ENCODE data around the gene SMPD3.

DNA sequence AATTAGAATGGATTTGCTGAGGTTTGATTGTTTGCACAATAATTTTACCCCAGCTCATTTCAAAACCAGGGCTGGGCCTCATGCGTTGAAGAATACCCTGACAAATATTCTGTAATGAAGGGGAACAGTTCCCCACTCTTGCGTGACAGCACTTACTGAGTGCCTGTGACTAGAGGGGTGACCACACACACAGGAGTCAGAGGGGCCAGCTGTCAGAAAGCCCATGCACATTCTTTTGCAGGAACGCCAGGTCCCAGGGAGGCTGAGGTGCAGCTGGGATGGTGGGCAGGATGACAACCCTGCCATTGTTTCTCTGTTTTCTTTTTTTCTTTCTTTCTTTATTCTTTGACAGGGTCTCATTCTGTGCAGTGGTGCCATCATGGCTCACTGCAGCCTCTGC, 44.6 kb downstream of the SMPD3 start:
- TF ChIP-seq POLR2A (IDR thresholded peaks at IDR 0.05; ENCODE audit: low read length) (no peak), JUNB (IDR thresholded peaks at IDR 0.05) (no peak), CHD2 (IDR thresholded peaks at IDR 0.05; ENCODE audit: low read length, partially characterized antibody) (no peak), BHLHE40 (IDR thresholded peaks at IDR 0.05; ENCODE audit: low read depth, low read length) (no peak), MAZ (IDR thresholded peaks at IDR 0.05; ENCODE audit: borderline replicate concordance, low read depth, low read length) (no peak)
- TF ChIP-seq, protein P1, sequence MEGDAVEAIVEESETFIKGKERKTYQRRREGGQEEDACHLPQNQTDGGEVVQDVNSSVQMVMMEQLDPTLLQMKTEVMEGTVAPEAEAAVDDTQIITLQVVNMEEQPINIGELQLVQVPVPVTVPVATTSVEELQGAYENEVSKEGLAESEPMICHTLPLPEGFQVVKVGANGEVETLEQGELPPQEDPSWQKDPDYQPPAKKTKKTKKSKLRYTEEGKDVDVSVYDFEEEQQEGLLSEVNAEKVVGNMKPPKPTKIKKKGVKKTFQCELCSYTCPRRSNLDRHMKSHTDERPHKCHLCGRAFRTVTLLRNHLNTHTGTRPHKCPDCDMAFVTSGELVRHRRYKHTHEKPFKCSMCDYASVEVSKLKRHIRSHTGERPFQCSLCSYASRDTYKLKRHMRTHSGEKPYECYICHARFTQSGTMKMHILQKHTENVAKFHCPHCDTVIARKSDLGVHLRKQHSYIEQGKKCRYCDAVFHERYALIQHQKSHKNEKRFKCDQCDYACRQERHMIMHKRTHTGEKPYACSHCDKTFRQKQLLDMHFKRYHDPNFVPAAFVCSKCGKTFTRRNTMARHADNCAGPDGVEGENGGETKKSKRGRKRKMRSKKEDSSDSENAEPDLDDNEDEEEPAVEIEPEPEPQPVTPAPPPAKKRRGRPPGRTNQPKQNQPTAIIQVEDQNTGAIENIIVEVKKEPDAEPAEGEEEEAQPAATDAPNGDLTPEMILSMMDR (IDR thresholded peaks at IDR 0.05) = no peak
- TF ChIP-seq, protein P2, sequence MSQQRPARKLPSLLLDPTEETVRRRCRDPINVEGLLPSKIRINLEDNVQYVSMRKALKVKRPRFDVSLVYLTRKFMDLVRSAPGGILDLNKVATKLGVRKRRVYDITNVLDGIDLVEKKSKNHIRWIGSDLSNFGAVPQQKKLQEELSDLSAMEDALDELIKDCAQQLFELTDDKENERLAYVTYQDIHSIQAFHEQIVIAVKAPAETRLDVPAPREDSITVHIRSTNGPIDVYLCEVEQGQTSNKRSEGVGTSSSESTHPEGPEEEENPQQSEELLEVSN (IDR thresholded peaks at IDR 0.05; ENCODE audit: borderline replicate concordance, low read depth) = no peak
- TF ChIP-seq, protein P3, sequence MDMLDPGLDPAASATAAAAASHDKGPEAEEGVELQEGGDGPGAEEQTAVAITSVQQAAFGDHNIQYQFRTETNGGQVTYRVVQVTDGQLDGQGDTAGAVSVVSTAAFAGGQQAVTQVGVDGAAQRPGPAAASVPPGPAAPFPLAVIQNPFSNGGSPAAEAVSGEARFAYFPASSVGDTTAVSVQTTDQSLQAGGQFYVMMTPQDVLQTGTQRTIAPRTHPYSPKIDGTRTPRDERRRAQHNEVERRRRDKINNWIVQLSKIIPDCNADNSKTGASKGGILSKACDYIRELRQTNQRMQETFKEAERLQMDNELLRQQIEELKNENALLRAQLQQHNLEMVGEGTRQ (IDR thresholded peaks at IDR 0.05) = no peak
